Measurements from ENCODE around the gene KRR1.

Gene KRR1

DNA sequence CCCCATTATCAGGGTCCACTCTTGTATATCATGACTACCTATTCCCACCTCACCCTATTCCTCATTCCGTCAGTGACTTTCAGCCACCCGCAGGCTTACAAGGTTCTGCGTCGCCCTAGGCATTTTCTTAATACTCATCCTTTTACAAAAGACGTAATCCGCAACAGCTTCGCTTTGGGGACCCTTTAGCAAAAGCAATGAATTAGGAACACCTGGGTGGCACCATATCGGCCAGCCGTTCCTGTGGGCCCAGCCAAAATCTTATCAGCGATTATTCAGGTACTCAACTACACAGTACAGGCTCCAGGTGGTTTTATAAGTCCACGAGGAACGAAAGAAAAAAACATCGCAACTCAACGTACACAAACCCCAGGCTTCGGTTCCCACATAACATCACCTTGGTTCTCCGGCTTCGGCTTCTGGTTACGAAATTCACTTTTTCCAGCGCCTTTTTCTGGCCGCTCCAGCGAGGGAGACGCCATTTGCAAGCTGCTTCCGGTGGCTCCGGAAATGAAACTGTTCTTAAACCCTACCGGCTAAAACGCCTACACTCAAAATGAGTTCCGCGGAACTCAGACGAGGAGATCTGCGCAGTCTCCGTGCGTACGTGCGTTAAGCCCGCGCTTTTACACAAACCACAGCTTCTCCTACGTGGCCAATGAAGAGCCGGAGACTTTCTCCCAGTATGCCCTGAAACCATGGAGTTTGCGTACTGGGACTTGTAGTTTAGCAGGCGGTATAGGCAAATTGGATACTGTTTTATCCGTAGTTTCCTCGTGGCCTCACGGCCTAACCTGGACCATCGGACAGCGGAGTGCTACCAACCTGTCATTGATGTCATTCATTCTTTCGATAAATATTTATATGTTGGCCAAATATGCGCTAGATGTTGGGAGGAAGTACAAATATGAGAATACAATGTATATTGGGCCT, at the start of gene KRR1:
TSS of gene KRR1 (minus strand) at position 494 of the 933 bp plus-strand sequence. CDS start at position 482, 12 bp downstream.
- H3K27ac ChIP-seq: peak within 1 kb of the TSS; percentile 79 to 96 (median 92)
- peak within 1 kb of the TSS; percentile 75 to 91 (median 87) for H3K4me2 ChIP-seq
- 0 out of 22 replicates have a peak, but pooled peaks of 1 of the 11 experiments have one; percentile 14 for TF ChIP-seq Cebpa-rat (IDR thresholded peaks at IDR 0.05)
- no peaks in the 10 kb centered on the region for H3K27me3 ChIP-seq
- peaks cover 3 to 38% (median 21%) of the 10 kb centered on the region in 11 experiments; a peak in 12 of 22 replicates for H4K20me1 ChIP-seq
- H3K9me3 ChIP-seq (replicated peaks in 1 of 11): no peaks in the 10 kb centered on the region; a peak in 1 of 22 replicates
- peak within 1 kb of the TSS; percentile 72 to 95 (median 89) for H3K4me3 ChIP-seq
- peak within 1 kb of the TSS; percentile 85 to 94 (median 91) for H3K9ac ChIP-seq
- H3K36me3 ChIP-seq: peaks cover 3 to 35% (median 15%) of the 10 kb centered on the region in 11 experiments; a peak in 18 of 22 replicates
- peaks cover 17 to 40% (median 25%) of the 10 kb centered on the region in 10 experiments for H3K4me1 ChIP-seq

GRCh38 chr12:75560167-75560566, 48.8 kb upstream of the KRR1 start:
- Histone ChIP-seq H3K27ac (no peak overlapping the region), H3K27me3 (no peaks in the 10 kb centered on the region), H3K9me3 (replicated peaks in 1 of 11) (peaks cover 0 to 6% (median 3%) of the 10 kb centered on the region in 11 experiments; a peak in 6 of 22 replicates), H3K4me3 (no peak overlapping the region), H3K4me1 (peaks cover 0 to 35% (median 18%) of the 10 kb centered on the region in 10 experiments; a peak in 13 of 20 replicates), H3K4me2 (no peak overlapping the region), H3K36me3 (no peaks in the 10 kb centered on the region), H4K20me1 (no peaks in the 10 kb centered on the region), H3K9ac (no peak overlapping the region)
- TF ChIP-seq Cebpa-rat (IDR thresholded peaks at IDR 0.05): no peak

- H4K20me1 ChIP-seq: no peaks in the 10 kb centered on the region
- H3K4me2 ChIP-seq: no peak overlapping the region
- no peaks in the 10 kb centered on the region for H3K27me3 ChIP-seq
- no peak for TF ChIP-seq Cebpa-rat (IDR thresholded peaks at IDR 0.05)
- no peaks in the 10 kb centered on the region for H3K36me3 ChIP-seq
- peaks cover 6 to 37% (median 24%) of the 10 kb centered on the region in 10 experiments for H3K4me1 ChIP-seq
- no peak overlapping the region for H3K4me3 ChIP-seq
- H3K9ac ChIP-seq: no peak overlapping the region
- H3K27ac ChIP-seq: no peak overlapping the region
- no peaks in the 10 kb centered on the region for H3K9me3 ChIP-seq (replicated peaks in 1 of 11)
These were observed 46.9 kb upstream of the KRR1 start for GRCh38 chr12:75558287-75558686.

DNA sequence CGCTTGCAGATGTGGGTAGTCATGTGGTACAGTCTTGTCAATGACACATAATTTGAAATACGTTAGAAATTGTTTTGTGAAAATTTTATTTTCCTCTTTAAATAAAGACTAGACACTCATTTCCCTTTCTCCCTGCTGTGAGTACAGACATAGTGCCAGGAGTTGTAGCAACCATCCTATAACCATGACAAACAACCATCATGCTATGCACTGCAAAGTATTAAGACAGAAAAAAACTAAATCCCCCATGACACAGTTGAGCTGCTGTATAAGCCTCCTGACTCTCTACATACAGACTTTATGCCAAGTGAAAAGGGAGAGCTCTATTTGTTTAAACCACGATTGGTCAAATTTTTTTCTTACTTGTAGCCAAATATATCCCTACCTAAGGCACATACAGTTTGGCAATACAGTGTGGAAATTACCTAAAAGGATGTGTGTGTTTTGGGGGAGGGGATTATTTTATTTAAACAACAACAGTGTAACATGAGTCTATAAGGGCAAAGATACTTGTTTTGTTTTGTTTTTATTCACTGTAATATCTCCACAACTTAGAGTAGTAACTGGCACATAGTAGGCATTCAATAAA, 45.0 kb upstream of the KRR1 start:
- Histone ChIP-seq H3K9me3 (replicated peaks in 1 of 11) (no peaks in the 10 kb centered on the region), H3K27ac (no peak overlapping the region), H3K4me3 (no peak overlapping the region), H3K36me3 (no peaks in the 10 kb centered on the region), H4K20me1 (no peaks in the 10 kb centered on the region), H3K4me1 (peaks cover 9 to 29% (median 19%) of the 10 kb centered on the region in 10 experiments), H3K9ac (no peak overlapping the region), H3K27me3 (no peaks in the 10 kb centered on the region), H3K4me2 (peak overlapping the region in 2 of 11 experiments; percentile 6 to 15; a peak in 2 of 22 replicates)
- no peak for TF ChIP-seq Cebpa-rat (IDR thresholded peaks at IDR 0.05)

GRCh38 chr12:75554556-75554880, 43.1 kb upstream of the KRR1 start:
- H3K4me1 ChIP-seq: peaks cover 9 to 28% (median 19%) of the 10 kb centered on the region in 10 experiments
- no peak overlapping the region for H3K4me3 ChIP-seq
- peak overlapping the region in 9 of 11 experiments; percentile 22 to 80 (median 72); a peak in 17 of 22 replicates for H3K4me2 ChIP-seq
- H4K20me1 ChIP-seq: no peaks in the 10 kb centered on the region
- H3K27ac ChIP-seq: peak overlapping the region in 1 of 11 experiments; percentile 10; a peak in 1 of 22 replicates
- H3K9me3 ChIP-seq (replicated peaks in 1 of 11): no peaks in the 10 kb centered on the region
- H3K27me3 ChIP-seq: no peaks in the 10 kb centered on the region
- no peaks in the 10 kb centered on the region for H3K36me3 ChIP-seq
- H3K9ac ChIP-seq: no peak overlapping the region
- TF ChIP-seq Cebpa-rat (IDR thresholded peaks at IDR 0.05): peak in 3 of 11 experiments; percentile 28 to 32 (median 28); a peak in 2 of 22 replicates

DNA sequence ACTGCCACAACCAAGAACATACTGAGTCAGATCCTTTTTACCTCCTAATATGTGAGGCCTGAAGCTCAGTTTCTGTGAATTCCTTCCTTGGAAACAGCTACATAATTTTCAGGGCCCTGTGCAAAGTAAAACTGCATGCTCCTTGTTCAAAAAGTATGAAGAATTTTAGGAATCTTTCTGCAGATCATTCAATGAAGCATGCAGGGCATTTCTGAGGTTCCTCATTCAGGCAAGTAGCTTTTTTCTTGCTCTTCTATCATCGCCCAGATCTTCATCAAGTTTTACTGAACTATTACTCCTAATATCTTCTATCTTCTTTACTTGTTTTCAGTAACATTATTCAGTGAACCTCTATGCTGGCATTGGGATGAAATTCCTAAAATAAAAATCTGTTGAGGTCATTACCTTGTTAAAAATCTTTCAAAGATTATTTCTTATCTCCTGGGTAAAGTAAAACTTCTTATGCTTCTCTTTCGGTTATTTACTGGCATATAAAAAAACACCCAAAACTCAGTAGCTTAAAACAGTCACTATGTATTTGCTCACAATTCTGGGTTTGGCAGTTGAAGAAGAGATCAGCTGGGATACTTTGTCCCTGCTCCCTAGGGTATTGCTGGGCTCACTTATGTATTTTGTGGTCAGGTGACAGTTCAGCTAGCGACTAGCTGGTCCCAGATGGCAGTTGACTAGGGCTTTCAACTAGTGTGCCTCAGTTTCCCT, 42.6 kb upstream of the KRR1 start:
- Histone ChIP-seq H3K27ac (peak overlapping the region in 1 of 11 experiments; percentile 10; a peak in 1 of 22 replicates), H3K4me3 (no peak overlapping the region), H3K4me2 (peak overlapping the region in 10 of 11 experiments; percentile 22 to 80 (median 70); a peak in 17 of 22 replicates), H3K9ac (no peak overlapping the region), H3K4me1 (peaks cover 9 to 28% (median 19%) of the 10 kb centered on the region in 10 experiments), H3K27me3 (no peaks in the 10 kb centered on the region), H3K9me3 (replicated peaks in 1 of 11) (no peaks in the 10 kb centered on the region), H3K36me3 (no peaks in the 10 kb centered on the region), H4K20me1 (no peaks in the 10 kb centered on the region)
- no peak for TF ChIP-seq Cebpa-rat (IDR thresholded peaks at IDR 0.05)

DNA sequence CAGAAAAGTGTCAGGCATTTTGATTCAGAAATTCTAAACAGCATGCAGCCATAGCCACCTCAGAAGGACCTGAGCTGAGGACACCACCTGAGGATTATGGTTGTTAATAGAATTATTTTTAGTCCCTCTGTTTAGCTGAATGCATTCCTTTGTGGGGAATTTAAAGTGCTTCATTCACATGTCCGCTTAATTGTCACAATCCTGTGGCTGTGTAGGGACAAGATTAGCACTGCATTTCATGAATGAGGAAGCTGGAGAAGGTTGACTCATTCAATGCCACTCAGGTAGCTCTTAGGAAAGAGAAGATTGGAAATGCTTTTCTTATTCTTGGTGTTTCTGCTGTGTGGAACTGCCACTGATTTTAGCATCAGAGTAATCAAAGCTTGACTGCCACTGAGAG, 42.0 kb upstream of the KRR1 start:
- Histone ChIP-seq H3K9ac (no peak overlapping the region), H3K27ac (no peak overlapping the region), H3K36me3 (no peaks in the 10 kb centered on the region), H3K4me2 (peak overlapping the region; percentile 5 to 80 (median 69); a peak in 16 of 22 replicates), H3K4me3 (no peak overlapping the region), H3K9me3 (replicated peaks in 1 of 11) (no peaks in the 10 kb centered on the region), H3K27me3 (no peaks in the 10 kb centered on the region), H4K20me1 (no peaks in the 10 kb centered on the region), H3K4me1 (peaks cover 9 to 28% (median 19%) of the 10 kb centered on the region in 10 experiments)
- no peak for TF ChIP-seq Cebpa-rat (IDR thresholded peaks at IDR 0.05)

GRCh38 chr12:75551477-75551876, 40.1 kb upstream of the KRR1 start:
- Histone ChIP-seq H3K36me3 (no peaks in the 10 kb centered on the region), H3K9me3 (replicated peaks in 1 of 11) (no peaks in the 10 kb centered on the region), H4K20me1 (no peaks in the 10 kb centered on the region), H3K9ac (no peak overlapping the region), H3K4me3 (no peak overlapping the region), H3K27ac (no peak overlapping the region), H3K27me3 (no peaks in the 10 kb centered on the region), H3K4me2 (no peak overlapping the region), H3K4me1 (peaks cover 9 to 27% (median 19%) of the 10 kb centered on the region in 10 experiments)
- no peak for TF ChIP-seq Cebpa-rat (IDR thresholded peaks at IDR 0.05)

Data from BLaER1 treated with 17β-estradiol and CSF1 and Interleukin-3, amounts not matched to agents 10 nM and 100 nM (cell line).